WERI-Rb-1 (cell line): ENCODE data around the gene ABHD6.
"Not testable (repeated sequence)": the region's sequence is repeated elsewhere in the genome, so short reads cannot be mapped to it uniquely, and the experiment has no call there.

Experiments
- DNase-seq: peaks from one replicate; pipeline ENCODE4 v3.0.0-alpha.2; 2020
- H3K27ac ChIP-seq: fragments of 250-450 bp; sonication (Bioruptor Pico); 2 replicates; pipeline ENCODE4 v1.5.1; 2020; ENCODE audit warnings: mild to moderate bottlenecking, moderate library complexity
- H3K27me3 ChIP-seq: fragments of 250-450 bp; sonication (Bioruptor Pico); 2 replicates; pipeline ENCODE4 v1.5.1; 2021; ENCODE audit warnings: mild to moderate bottlenecking, low read depth, moderate library complexity; ENCODE audit not compliant: insufficient read depth, severe bottlenecking
- H3K36me3 ChIP-seq: fragments of 250-450 bp; sonication (Bioruptor Pico); 2 replicates; pipeline ENCODE4 v1.5.1; 2020; ENCODE audit warnings: mild to moderate bottlenecking, moderate library complexity
- H3K4me3 ChIP-seq: 2 replicates; pipeline ENCODE4 v1.5.1; 2011; ENCODE audit warnings: low read depth, mild to moderate bottlenecking, control low read depth, low read length
- H3K9me3 ChIP-seq: fragments of 250-450 bp; sonication (Bioruptor Pico); 2 replicates; pipeline ENCODE4 v1.5.1; 2021; ENCODE audit warnings: mild to moderate bottlenecking, moderate library complexity; ENCODE audit not compliant: severe bottlenecking
- TF ChIP-seq, protein P1 (sequence below): IDR thresholded peaks from 2 replicates; pipeline ENCODE4 v1.5.1; 2011; ENCODE audit warnings: low read depth, mild to moderate bottlenecking, control low read depth, inconsistent platforms, low read length

ABHD6 gene

DNA sequence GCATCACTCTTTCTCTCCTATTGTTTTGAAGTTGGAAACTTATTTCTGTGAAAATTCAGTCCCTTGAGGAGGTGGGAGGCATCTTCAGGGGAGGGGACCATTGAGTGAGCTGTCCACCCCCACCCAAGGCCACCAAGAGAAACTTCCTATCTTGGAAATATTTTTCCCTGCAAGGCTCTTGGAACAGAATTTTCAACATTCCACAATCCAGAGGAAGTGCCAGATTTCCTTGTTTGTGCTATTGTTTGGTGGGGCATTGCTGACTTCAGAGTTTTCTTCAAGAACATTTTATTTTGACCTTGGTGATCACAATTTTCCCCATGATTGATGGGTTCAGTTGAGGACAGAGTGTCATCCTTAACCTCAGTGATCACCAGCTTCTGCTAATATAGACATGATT lies 38.8 kb upstream of the ABHD6 start:
- DNase-seq: no peak
- no peak overlapping the region for H3K4me3 ChIP-seq
- no peaks in the 10 kb centered on the region for H3K27me3 ChIP-seq
- peaks cover 3% of the 10 kb centered on the region for H3K9me3 ChIP-seq
- no peak overlapping the region for H3K27ac ChIP-seq
- TF ChIP-seq, protein P1, sequence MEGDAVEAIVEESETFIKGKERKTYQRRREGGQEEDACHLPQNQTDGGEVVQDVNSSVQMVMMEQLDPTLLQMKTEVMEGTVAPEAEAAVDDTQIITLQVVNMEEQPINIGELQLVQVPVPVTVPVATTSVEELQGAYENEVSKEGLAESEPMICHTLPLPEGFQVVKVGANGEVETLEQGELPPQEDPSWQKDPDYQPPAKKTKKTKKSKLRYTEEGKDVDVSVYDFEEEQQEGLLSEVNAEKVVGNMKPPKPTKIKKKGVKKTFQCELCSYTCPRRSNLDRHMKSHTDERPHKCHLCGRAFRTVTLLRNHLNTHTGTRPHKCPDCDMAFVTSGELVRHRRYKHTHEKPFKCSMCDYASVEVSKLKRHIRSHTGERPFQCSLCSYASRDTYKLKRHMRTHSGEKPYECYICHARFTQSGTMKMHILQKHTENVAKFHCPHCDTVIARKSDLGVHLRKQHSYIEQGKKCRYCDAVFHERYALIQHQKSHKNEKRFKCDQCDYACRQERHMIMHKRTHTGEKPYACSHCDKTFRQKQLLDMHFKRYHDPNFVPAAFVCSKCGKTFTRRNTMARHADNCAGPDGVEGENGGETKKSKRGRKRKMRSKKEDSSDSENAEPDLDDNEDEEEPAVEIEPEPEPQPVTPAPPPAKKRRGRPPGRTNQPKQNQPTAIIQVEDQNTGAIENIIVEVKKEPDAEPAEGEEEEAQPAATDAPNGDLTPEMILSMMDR: no peak
- no peaks in the 10 kb centered on the region for H3K36me3 ChIP-seq

DNA sequence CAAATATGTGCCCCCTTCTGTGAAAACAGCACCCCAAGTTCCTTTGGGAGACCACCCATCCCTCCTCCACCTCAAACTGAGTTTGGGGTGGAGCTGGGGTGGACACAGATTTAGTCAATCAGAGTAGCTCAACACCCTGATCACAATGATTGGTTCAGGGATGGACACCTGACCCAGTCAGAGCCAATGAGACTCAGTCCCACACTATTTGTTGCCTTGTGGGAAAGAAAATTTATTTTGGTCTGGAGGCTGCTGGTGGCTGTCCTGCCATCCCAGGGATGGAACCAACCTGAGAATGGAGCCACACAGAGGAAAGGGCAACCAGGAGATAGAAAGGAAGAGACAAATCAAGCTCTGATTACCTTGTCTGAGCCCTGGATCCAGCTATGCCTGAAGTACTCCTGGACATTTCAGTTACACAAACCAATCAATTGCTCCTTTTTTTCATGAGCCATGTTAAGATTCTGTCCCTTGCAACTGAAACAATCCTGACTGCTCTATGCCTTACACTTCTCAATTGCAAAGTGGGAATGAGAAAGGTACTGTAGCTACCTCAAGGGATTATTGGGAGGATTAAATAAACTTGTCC lies 37.4 kb upstream of the ABHD6 start:
- Histone ChIP-seq H3K9me3 (peaks cover 3% of the 10 kb centered on the region), H3K27ac (no peak overlapping the region), H3K27me3 (no peaks in the 10 kb centered on the region), H3K4me3 (no peak overlapping the region), H3K36me3 (no peaks in the 10 kb centered on the region)
- DNase-seq: no peak
- TF ChIP-seq, protein P1: no peak

DNA sequence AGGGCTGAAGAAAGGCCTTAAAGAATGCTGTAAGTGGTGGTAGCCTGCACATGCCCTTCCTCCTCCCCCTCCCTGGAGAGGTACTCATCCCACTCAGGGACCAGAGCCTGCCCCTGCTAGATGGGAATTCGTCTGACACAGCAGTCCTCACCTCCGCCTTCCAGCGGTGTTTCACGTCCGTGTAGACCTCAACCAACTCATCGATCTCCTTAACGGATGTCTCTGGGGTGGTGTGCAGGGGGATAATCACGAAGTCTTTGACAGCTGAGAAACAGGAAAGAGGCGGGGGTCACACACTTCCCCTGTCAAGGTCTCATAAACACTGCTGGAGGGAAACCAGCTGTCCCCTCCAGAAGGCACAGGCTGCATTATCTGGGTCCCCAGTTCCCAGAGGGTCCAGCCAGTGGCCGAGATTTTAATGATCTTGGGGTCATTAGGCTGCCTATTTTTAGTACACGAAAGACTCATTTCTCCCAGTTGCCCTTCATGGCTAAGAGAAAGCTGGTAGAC lies 36.7 kb upstream of the ABHD6 start:
- H3K27me3 ChIP-seq: no peaks in the 10 kb centered on the region
- H3K9me3 ChIP-seq: peaks cover 3% of the 10 kb centered on the region
- no peak overlapping the region for H3K4me3 ChIP-seq
- TF ChIP-seq, protein P1: no peak
- H3K27ac ChIP-seq: no peak overlapping the region
- H3K36me3 ChIP-seq: no peaks in the 10 kb centered on the region
- no peak for DNase-seq

DNA sequence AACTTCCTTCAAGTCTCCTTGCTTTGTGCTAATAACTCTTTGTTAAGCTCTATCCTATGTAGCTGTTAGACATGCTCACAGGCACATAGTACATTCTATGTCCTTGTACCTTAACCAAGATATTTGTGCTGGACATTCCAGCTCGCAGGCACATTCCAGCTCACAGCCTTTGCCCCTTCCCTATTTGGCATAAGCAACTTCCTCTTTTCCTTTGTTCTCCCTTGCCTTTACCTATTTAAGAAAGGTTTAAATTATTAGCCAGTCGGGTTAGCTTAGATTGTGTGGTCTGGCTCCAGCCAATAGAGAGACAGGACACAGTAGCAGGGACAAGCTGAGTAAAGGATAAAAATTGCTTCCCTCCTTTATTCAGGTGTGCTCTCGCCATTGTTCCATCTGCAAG lies 36.1 kb upstream of the ABHD6 start:
- not testable (repeated sequence) for H3K4me3 ChIP-seq, H3K9me3 ChIP-seq, DNase-seq, H3K27ac ChIP-seq, H3K36me3 ChIP-seq, H3K27me3 ChIP-seq

DNA sequence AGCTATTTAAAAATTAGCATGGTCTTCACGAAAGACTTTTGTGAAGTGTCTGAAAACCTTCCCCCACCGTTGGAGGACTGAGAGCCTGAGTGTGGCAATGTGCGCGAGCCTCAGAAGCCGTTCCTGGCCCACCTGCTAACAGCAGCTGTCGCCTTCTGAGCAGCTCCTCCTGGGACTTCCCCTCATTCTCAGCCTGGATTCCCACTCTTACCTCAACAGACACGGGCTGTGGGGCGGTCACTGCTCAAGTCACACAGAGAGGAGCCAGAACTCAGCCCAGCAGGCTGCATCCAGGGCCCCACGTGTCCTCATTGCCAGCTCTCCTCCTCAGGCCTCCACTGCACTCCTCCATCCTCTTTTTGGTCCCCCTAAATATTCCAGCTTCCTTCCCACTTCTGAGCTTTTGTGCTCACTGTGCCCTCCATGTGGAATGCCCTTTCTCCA lies 34.7 kb upstream of the ABHD6 start:
- TF ChIP-seq, protein P1: no peak
- DNase-seq: peak; percentile 28
- H3K36me3 ChIP-seq: no peaks in the 10 kb centered on the region
- no peak overlapping the region for H3K4me3 ChIP-seq
- no peaks in the 10 kb centered on the region for H3K27me3 ChIP-seq
- H3K27ac ChIP-seq: no peak overlapping the region
- peaks cover 3% of the 10 kb centered on the region for H3K9me3 ChIP-seq

DNA sequence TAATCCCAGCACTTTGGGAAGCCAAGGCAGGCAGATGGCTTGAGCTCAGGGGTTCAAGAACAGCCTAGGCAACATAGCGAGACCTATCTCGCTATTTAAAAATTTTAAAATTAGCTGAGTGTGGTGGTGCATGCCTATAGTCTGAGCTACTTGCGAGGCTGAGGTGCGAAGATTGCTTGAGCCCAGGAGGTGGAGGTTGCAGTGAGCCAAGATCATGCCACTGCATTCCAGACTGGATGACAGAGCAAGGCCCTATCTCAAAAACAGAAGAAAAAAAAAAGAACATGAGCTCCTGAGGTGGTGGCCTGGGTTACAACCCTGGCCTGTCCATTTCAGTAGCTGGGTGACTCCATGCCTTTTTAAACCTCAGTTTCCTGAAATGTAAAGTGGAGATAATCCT lies 34.1 kb upstream of the ABHD6 start:
- TF ChIP-seq, protein P1: no peak
- no peaks in the 10 kb centered on the region for H3K36me3 ChIP-seq
- H3K27ac ChIP-seq: no peak overlapping the region
- no peak overlapping the region for H3K4me3 ChIP-seq
- no peak for DNase-seq
- peaks cover 3% of the 10 kb centered on the region for H3K9me3 ChIP-seq
- H3K27me3 ChIP-seq: no peaks in the 10 kb centered on the region
